OCI-LY3 (cell line): ENCODE data around the gene ZCCHC10.
"Not testable (repeated sequence)": the region's sequence is repeated elsewhere in the genome, so short reads cannot be mapped to it uniquely, and the experiment has no call there.

ENCODE experiments used
- H2AFZ ChIP-seq: fragments of 200-600, 300-600 bp; shearing (Covaris generic); 2 replicates; pipeline ENCODE4 v1.6.0; 2014; ENCODE audit warnings: antibody characterized with exemption, low read depth, low read length
- H3K27ac ChIP-seq: fragments of 200-600, 300-600 bp; sonication (generic); 2 replicates; pipeline ENCODE4 v1.5.1; 2014; ENCODE audit warnings: mild to moderate bottlenecking, low read length, moderate library complexity, mixed read lengths
- H3K27me3 ChIP-seq: fragments of 200-600, 300-600 bp; sonication (generic); 2 replicates; pipeline ENCODE4 v1.6.1; 2014; ENCODE audit warnings: low read depth, low read length, mixed read lengths
- H3K36me3 ChIP-seq: fragments of 200-600, 300-600 bp; sonication (generic); replicated peaks from 2 replicates; pipeline ENCODE3; 2014; ENCODE audit warnings: low read depth, low read length, mixed read lengths
- H3K4me1 ChIP-seq: fragments of 300-600, 200-600 bp; sonication (generic); 2 replicates; pipeline ENCODE4 v1.6.1; 2014; ENCODE audit warnings: low read length, mixed read lengths
- H3K4me2 ChIP-seq: fragments of 200-600, 300-600 bp; sonication (generic); 2 replicates; pipeline ENCODE4 v1.6.1; 2014; ENCODE audit warnings: low read length, mixed read lengths
- H3K4me3 ChIP-seq: fragments of 300-600, 200-600 bp; sonication (generic); 2 replicates; pipeline ENCODE4 v1.5.1; 2014; ENCODE audit warnings: antibody characterized with exemption, mild to moderate bottlenecking, low read length, moderate library complexity
- H3K79me2 ChIP-seq: fragments of 300-600, 200-600 bp; shearing (Covaris generic); 2 replicates; pipeline ENCODE4 v1.6.1; 2014; ENCODE audit warnings: mild to moderate bottlenecking, low read length, mixed read lengths
- H3K9ac ChIP-seq: fragments of 300-600, 200-600 bp; shearing (Covaris generic); 2 replicates; pipeline ENCODE4 v1.6.0; 2014; ENCODE audit warnings: mild to moderate bottlenecking, low read length, moderate library complexity
- H3K9me3 ChIP-seq: fragments of 200-600, 300-600 bp; shearing (Covaris generic); 2 replicates; pipeline ENCODE4 v1.6.1; 2014; ENCODE audit warnings: low read length, mixed read lengths; ENCODE audit not compliant: insufficient read depth
- H4K20me1 ChIP-seq: fragments of 200-600, 300-600 bp; sonication (generic); 2 replicates; pipeline ENCODE4 v1.6.1; 2016; ENCODE audit warnings: low read length, mixed read lengths; ENCODE audit not compliant: insufficient read depth
- CTCF ChIP-seq: fragments of 200-600, 300-600 bp; sonication (generic); IDR thresholded peaks from 2 replicates; pipeline ENCODE4 v1.5.1; 2014; ENCODE audit warnings: antibody characterized with exemption, low read length, low read depth
- EZH2phosphoT487 ChIP-seq: fragments of 200-600 bp; shearing (Covaris generic); IDR thresholded peaks from 2 replicates; pipeline ENCODE4 v1.6.1; 2018; ENCODE audit warnings: antibody characterized with exemption, mixed run types, low read depth

Gene ZCCHC10

GRCh38 chr5:133017964-133018363, 8.4 kb downstream of the ZCCHC10 start:
- no peaks in the 10 kb centered on the region for H3K4me1 ChIP-seq
- H3K4me2 ChIP-seq, result no peak overlapping the region
- H3K79me2 ChIP-seq, result peaks cover 11% of the 10 kb centered on the region
- H3K27me3 ChIP-seq, result no peaks in the 10 kb centered on the region
- H3K9me3 ChIP-seq, result no peaks in the 10 kb centered on the region
- H3K36me3 ChIP-seq, result no peaks in the 10 kb centered on the region
- no peak overlapping the region for H2AFZ ChIP-seq
- no peak overlapping the region for H3K4me3 ChIP-seq
- H3K9ac ChIP-seq, result no peak overlapping the region
- TF ChIP-seq EZH2phosphoT487 (no peak), CTCF (no peak)
- H4K20me1 ChIP-seq, result no peaks in the 10 kb centered on the region
- no peak overlapping the region for H3K27ac ChIP-seq

GRCh38 chr5:133015466-133015865, 10.9 kb downstream of the ZCCHC10 start:
- Histone ChIP-seq H3K4me2 (no peak overlapping the region), H2AFZ (no peak overlapping the region), H3K79me2 (0 out of 2 replicates have a peak, but pooled peaks cover 3% of the 10 kb centered on the region), H3K9ac (no peak overlapping the region), H4K20me1 (no peaks in the 10 kb centered on the region), H3K4me3 (no peak overlapping the region), H3K27ac (no peak overlapping the region), H3K9me3 (no peaks in the 10 kb centered on the region), H3K36me3 (no peaks in the 10 kb centered on the region), H3K27me3 (no peaks in the 10 kb centered on the region), H3K4me1 (no peaks in the 10 kb centered on the region)
- TF ChIP-seq EZH2phosphoT487 (no peak), CTCF (no peak)

GRCh38 chr5:133008455-133008854, 17.9 kb downstream of the ZCCHC10 start:
- H3K4me2 ChIP-seq, H3K9me3 ChIP-seq, H2AFZ ChIP-seq, H3K27me3 ChIP-seq, H3K9ac ChIP-seq, H3K79me2 ChIP-seq, H3K4me1 ChIP-seq, H3K27ac ChIP-seq, H3K4me3 ChIP-seq, H3K36me3 ChIP-seq, H4K20me1 ChIP-seq: not testable (repeated sequence)

- Histone ChIP-seq H3K9ac (no peak overlapping the region), H3K36me3 (peaks cover 3% of the 10 kb centered on the region), H3K9me3 (no peaks in the 10 kb centered on the region), H3K4me1 (no peaks in the 10 kb centered on the region), H4K20me1 (no peaks in the 10 kb centered on the region), H3K27me3 (no peaks in the 10 kb centered on the region), H3K4me2 (no peak overlapping the region), H3K79me2 (no peaks in the 10 kb centered on the region), H2AFZ (no peak overlapping the region), H3K4me3 (no peak overlapping the region), H3K27ac (no peak overlapping the region)
- no peak for TF ChIP-seq CTCF
- TF ChIP-seq EZH2phosphoT487, result no peak
Measured at GRCh38 chr5:133006653-133007052, 19.7 kb downstream of the ZCCHC10 start.

GRCh38 chr5:132999246-132999645, 27.1 kb downstream of the ZCCHC10 start:
- H3K36me3 ChIP-seq, result no peaks in the 10 kb centered on the region
- H3K27ac ChIP-seq, result no peak overlapping the region
- H3K4me1 ChIP-seq, result no peaks in the 10 kb centered on the region
- H3K27me3 ChIP-seq, result no peaks in the 10 kb centered on the region
- H3K4me2 ChIP-seq, result no peak overlapping the region
- no peak overlapping the region for H3K4me3 ChIP-seq
- no peaks in the 10 kb centered on the region for H3K79me2 ChIP-seq
- H4K20me1 ChIP-seq, result no peaks in the 10 kb centered on the region
- no peak overlapping the region for H2AFZ ChIP-seq
- H3K9me3 ChIP-seq, result no peaks in the 10 kb centered on the region
- no peak overlapping the region for H3K9ac ChIP-seq
- no peak for TF ChIP-seq EZH2phosphoT487
- TF ChIP-seq CTCF, result no peak
